Upper lobe of right lung (tissue), 1 donor: ENCODE data around the gene SLC41A1. TPM values are rescaled to one million over a fixed set of nuclear protein-coding genes. Genes with fewer than 3 reads are reported as not detected.

Experiments
- ATAC-seq: fragments of 200-7000 bp; cut with Tn5 transposase; one replicate; pipeline ENCODE4 v1.9.1; 2020; ENCODE audit warnings: mild to moderate bottlenecking, moderate library complexity
- DNase-seq: peaks from one replicate; pipeline ENCODE4 v3.0.0-alpha.2; 2020
- H3K27ac ChIP-seq: fragments of 200-600 bp; one replicate; pipeline ENCODE4 v1.8.0; 2022
- H3K27me3 ChIP-seq: fragments of 200-600 bp; one replicate; pipeline ENCODE4 v1.8.0; 2022; ENCODE audit warnings: mild to moderate bottlenecking
- H3K36me3 ChIP-seq: fragments of 200-600 bp; one replicate; pipeline ENCODE4 v1.8.0; 2022
- H3K4me1 ChIP-seq: fragments of 200-600 bp; one replicate; pipeline ENCODE4 v1.8.0; 2022
- H3K4me3 ChIP-seq: fragments of 200-600 bp; one replicate; pipeline ENCODE4 v1.8.0; 2022; ENCODE audit warnings: mild to moderate bottlenecking
- H3K9me3 ChIP-seq: fragments of 200-600 bp; one replicate; pipeline ENCODE4 v1.8.0; 2022
- intact Hi-C: fragments of 100-400 bp; cut with DNase I; formaldehyde crosslinking; loops from one replicate; pipeline ENCODE4 v1.11.0; 2022
- total RNA-seq: library from RNA; stranded (reverse); fragmentation: NEBNext Ultra II Directional; extraction: Animal tissue kit (Norgen Biotek cat#: 25700); gene quantifications from one replicate; pipeline ENCODE4 v1.2.1, GENCODE V29; 2021
- TF ChIP-seq, protein P1 (sequence below): fragments of 200-600 bp; IDR thresholded peaks from one replicate; pipeline ENCODE4 v1.8.0; 2022; ENCODE audit warnings: antibody characterized with exemption
- donor health status: DM: no; HTN: yes; CAD: no; lungs with severe emphysema.

The SLC41A1 gene
- total RNA-seq, 1 donor from 2014 or later, result 35.8 TPM

DNA sequence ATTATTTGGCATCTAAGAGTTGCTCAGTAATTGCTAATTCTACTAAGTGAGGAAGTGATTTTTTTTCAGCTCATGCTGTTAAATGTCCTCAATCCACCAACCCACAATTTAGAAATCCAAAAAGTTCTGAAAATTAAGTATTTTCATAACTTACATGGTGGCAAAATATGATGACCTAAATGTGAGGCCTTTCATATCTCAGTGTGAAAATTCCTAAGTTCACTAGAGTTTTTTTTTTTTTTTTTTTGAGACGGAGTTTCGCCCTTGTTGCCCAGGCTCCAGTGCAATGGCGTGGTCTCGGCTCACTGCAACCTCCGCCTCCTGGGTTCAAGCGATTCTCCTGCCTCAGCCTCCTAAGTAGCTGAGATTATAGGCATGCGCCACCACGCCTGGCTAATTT lies 68.6 kb downstream of the SLC41A1 start:
- Histone ChIP-seq H3K27me3 (no peaks in the 10 kb centered on the region), H3K27ac (no peak overlapping the region), H3K9me3 (no peaks in the 10 kb centered on the region), H3K36me3 (peaks cover 3% of the 10 kb centered on the region), H3K4me1 (peaks cover 39% of the 10 kb centered on the region), H3K4me3 (no peak overlapping the region)
- DNase-seq (no peak), ATAC-seq (no peak)
- TF ChIP-seq, protein P1, sequence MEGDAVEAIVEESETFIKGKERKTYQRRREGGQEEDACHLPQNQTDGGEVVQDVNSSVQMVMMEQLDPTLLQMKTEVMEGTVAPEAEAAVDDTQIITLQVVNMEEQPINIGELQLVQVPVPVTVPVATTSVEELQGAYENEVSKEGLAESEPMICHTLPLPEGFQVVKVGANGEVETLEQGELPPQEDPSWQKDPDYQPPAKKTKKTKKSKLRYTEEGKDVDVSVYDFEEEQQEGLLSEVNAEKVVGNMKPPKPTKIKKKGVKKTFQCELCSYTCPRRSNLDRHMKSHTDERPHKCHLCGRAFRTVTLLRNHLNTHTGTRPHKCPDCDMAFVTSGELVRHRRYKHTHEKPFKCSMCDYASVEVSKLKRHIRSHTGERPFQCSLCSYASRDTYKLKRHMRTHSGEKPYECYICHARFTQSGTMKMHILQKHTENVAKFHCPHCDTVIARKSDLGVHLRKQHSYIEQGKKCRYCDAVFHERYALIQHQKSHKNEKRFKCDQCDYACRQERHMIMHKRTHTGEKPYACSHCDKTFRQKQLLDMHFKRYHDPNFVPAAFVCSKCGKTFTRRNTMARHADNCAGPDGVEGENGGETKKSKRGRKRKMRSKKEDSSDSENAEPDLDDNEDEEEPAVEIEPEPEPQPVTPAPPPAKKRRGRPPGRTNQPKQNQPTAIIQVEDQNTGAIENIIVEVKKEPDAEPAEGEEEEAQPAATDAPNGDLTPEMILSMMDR, result no peak
- intact Hi-C loops, result no loop called here

DNA sequence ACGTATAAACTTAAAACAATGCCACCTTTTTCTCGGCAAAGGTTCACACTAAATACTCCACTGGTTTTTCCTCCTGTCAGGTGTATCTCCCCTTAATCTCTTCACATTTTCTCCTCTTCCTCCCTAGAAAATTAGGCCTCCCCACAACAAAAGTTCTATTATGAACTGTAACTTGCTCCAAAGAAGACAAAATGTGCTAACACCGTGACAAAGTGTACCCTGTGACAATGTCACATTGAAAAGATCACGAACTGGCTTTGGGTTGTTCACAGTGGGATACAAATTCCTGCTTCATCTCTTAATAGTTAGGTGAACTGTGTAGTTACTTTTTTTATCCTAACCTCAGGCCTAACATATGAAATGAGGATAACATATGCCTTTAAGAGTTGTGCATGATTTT lies 69.0 kb downstream of the SLC41A1 start:
- ATAC-seq (no peak), DNase-seq (no peak)
- TF ChIP-seq, protein P1, result no peak
- Histone ChIP-seq H3K4me1 (peaks cover 39% of the 10 kb centered on the region), H3K27me3 (no peaks in the 10 kb centered on the region), H3K36me3 (peaks cover 3% of the 10 kb centered on the region), H3K9me3 (no peaks in the 10 kb centered on the region), H3K27ac (no peak overlapping the region), H3K4me3 (no peak overlapping the region)
- intact Hi-C loops, result no loop called here

DNA sequence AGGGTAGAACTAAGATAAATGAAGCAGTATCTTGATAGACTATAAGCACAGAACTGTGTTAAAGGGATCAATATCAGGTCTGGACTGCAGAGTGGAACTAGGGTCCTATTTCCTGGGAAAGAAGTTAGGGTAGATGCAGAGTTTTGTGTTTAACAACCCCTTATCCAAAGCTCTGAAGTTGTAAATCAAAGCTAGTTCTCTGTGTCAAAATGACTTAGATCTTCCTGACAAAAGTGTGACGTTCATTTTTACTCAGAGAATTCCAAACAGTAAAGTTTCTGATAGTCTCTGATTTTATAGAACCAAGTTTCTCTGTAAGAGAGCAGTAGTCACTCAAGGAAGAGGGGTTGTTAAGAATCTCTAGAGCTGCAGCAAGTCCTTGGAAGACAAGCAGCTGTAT lies 71.3 kb downstream of the SLC41A1 start:
- Histone ChIP-seq H3K4me1 (peaks cover 23% of the 10 kb centered on the region), H3K4me3 (no peak overlapping the region), H3K27ac (no peak overlapping the region), H3K27me3 (no peaks in the 10 kb centered on the region), H3K36me3 (peaks cover 10% of the 10 kb centered on the region), H3K9me3 (no peaks in the 10 kb centered on the region)
- ATAC-seq (no peak), DNase-seq (no peak)
- intact Hi-C loops, result no loop called here
- TF ChIP-seq, protein P1, result no peak

DNA sequence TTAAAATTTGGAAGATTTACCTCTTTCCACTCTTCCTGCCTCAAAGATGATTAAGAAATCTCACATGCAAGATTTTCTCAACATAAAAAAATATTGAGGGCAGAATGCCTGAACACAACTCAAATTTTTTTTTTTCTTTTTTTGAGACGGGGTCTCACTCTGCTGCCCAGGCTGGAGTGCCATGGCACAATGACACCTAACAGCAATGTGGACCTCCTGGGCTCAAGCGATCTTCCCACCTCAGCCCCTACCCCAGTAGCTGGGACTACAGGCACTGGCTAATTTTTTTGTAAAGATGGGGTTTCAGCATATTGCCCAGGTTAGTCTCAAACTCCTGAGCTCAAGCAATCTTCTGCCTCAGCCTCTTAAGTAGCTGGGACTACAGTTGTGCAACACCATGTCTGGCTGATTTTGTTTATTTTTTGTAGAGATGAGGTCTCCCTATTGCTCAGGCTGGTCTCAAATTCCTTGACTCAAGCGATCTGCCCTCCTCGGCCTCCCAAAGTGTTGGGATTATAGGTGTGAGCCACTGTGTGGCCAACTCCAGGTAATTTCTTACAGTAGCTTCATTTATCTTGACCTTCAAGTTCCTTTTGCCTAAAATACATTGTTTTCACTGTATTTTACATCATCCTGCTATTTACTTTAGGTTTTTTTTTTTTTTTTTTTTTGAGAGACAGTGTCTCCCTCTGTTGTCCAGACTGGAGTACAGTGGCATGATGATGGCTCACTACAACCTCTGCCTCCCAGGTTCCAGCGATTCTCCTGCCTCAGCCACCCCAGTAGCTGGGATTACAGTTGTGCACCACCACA lies 73.4 kb downstream of the SLC41A1 start:
- TF ChIP-seq, protein P1, result no peak
- peaks cover 10% of the 10 kb centered on the region for H3K36me3 ChIP-seq
- intact Hi-C loops, result no loop called here
- peaks cover 8% of the 10 kb centered on the region for H3K4me1 ChIP-seq
- no peak overlapping the region for H3K4me3 ChIP-seq
- no peaks in the 10 kb centered on the region for H3K27me3 ChIP-seq
- no peak overlapping the region for H3K27ac ChIP-seq
- DNase-seq (no peak), ATAC-seq (peak; percentile 38)
- no peaks in the 10 kb centered on the region for H3K9me3 ChIP-seq

Other genes starting within 250 kb of the SLC41A1 start
- gene ELK4, start 181.2 kb downstream of the SLC41A1 start, total RNA-seq, result 71.5 TPM
- 8.6 TPM for gene SLC45A3, start 132.7 kb downstream of the SLC41A1 start, total RNA-seq
- 117 TPM for gene NUCKS1, start 63.0 kb downstream of the SLC41A1 start, total RNA-seq
- 24.7 TPM for gene RAB29, start 37.7 kb downstream of the SLC41A1 start, total RNA-seq
- gene PM20D1, start 36.9 kb upstream of the SLC41A1 start, total RNA-seq, result 0.72 TPM
- gene SLC26A9, start 130.3 kb upstream of the SLC41A1 start, total RNA-seq, result 21.7 TPM
- 7.0 TPM for gene RAB7B, start 190.2 kb upstream of the SLC41A1 start, total RNA-seq
- 85.8 TPM for gene CTSE, start 210.7 kb upstream of the SLC41A1 start, total RNA-seq
- 17.3 TPM for gene RHEX, start 240.0 kb upstream of the SLC41A1 start, total RNA-seq